Skin of body (tissue), 2 donors: ENCODE data around the gene ERBB2. TPM values are rescaled to one million over a fixed set of nuclear protein-coding genes. Genes with fewer than 3 reads are reported as not detected.
"Not testable (repeated sequence)": the region's sequence is repeated elsewhere in the genome, so short reads cannot be mapped to it uniquely, and the experiment has no call there.

Source experiments
- DNase-seq: peaks from one replicate; lab custom pipeline; 2025; lab: John Stamatoyannopoulos, UW
- total RNA-seq: library from RNA; depleted of rRNA; stranded (reverse); fragments of >200 nt; gene quantifications from one replicate; pipeline ENCODE4 v1.2.3, GENCODE V29; 2014

The ERBB2 gene
- total RNA-seq, 1 donor from 2014 or later, result 61.1 TPM

DNA sequence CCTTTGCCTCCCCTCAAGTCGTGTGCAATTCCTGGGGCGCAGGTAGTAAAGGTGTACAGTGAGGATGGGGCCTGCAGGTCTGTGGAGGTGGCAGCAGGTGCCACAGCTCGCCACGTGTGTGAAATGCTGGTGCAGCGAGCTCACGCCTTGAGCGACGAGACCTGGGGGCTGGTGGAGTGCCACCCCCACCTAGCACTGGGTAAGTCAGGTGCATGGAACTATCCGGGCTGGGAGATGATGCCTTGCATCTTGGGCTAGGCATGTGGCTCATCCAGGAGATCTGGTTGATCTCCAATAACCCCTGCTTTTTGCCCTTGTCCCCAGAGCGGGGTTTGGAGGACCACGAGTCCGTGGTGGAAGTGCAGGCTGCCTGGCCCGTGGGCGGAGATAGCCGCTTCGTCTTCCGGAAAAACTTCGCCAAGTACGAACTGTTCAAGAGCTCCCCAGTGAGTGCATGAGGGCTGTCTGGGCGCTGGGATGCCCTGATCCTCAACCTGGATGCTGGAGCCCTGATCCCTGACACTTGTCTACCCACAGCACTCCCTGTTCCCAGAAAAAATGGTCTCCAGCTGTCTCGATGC lies 43.1 kb downstream of the ERBB2 start:
- no peak for DNase-seq

DNA sequence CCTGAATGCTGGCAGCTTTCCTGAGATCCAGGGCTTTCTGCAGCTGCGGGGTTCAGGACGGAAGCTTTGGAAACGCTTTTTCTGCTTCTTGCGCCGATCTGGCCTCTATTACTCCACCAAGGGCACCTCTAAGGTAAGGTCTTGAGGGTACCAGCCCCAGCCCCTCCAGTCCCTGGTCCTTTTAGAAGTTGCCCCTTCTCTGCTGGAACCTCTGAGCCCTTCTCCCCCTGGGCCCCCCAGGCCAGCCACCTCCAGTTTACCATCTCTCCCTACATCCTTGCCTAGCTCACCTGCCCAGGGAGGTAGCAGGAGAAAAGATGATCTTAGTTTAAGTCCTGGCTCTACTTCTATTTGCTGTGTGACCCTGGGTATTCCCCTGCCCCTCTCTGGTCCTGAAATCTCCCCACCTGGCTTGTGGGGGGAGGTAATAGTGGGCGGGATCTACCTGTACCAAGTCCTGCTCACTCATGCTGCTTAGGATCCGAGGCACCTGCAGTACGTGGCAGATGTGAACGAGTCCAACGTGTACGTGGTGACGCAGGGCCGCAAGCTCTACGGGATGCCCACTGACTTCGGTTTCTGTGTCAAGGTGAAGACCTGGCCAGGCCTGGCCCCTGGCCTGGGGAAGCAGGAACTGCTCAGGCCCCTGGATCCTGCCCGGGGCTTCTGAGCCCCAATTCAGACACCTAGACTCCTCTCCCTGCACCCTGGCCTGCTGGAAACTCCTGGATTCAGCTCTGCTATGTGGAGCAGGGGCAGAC lies 44.4 kb downstream of the ERBB2 start:
- DNase-seq, result no peak

DNA sequence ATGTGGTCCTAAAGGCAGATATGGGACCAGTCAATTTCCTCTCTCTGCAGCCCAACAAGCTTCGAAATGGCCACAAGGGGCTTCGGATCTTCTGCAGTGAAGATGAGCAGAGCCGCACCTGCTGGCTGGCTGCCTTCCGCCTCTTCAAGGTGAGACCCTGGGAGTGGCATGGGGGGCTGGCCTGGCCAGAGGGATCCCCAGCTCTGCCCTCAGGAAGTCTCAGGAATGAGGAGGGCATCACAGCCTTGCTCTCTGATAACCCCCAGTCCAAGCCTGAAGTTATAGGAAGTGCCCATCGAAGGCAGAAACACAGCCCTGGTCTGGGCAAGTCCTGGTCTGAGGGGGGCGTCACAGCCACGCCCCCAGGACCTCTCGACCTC lies 45.0 kb downstream of the ERBB2 start:
- DNase-seq, result no peak

DNA sequence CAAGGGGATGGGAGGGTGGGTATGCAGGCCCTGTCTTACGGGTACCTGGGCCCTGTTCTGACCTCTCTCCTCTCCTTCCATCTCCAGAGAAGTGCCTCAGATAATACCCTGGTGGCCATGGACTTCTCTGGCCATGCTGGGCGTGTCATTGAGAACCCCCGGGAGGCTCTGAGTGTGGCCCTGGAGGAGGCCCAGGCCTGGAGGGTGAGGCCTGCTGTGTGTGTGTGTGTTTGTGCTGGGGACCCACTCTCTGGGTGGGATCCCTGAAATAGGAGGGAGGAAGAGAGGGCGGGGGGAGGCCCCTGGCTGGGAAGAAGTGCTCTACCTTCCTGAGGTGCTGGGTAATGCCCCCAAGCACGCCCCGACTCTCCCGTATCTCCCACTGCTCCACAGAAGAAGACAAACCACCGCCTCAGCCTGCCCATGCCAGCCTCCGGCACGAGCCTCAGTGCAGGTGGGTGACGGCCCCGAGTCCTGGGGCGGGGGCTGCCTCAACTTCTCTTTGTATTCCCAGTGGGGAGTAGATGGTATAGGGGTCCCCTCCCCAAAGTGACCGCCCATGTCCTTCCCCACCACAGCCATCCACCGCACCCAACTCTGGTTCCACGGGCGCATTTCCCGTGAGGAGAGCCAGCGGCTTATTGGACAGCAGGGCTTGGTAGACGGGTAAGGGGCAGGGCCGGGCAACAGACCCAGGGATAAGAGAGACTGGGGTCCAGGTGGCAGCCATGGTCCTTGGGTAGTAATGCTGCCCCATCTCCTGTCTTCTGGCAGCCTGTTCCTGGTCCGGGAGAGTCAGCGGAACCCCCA lies 45.7 kb downstream of the ERBB2 start:
- DNase-seq, result no peak

DNA sequence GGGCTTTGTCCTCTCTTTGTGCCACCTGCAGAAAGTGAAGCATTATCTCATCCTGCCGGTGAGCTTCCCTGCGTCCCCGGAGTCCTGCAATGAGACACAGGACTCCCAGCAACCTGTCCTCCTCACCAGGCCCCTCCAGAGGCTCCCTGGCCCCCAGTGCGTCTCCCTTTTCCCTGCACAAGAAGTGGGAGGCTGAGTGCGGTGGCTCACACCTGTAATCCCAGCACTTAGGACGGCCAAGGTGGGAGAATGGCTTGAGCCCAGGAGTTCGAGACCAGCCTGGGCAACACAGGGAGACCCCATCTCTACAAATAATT lies 46.2 kb downstream of the ERBB2 start:
- no peak for DNase-seq

DNA sequence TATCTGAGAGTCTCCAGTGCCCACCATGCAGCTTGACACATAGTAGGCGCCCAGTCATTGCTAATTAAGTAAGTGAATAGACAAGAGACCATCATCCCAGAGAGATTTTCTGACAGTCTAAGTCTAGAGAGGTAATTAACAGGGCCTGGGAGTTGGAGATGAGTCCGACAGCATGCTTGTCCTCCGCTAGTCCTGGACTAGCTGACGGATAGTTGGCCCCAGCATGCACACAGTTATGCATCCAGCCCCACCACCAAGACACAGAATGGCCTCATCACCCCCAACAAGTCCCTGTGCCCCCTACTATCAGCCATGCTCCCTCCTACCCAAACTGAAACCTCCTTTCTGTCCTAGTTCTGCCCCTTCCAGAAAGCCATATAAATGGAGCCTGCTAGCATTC lies 47.9 kb downstream of the ERBB2 start:
- no peak for DNase-seq

DNA sequence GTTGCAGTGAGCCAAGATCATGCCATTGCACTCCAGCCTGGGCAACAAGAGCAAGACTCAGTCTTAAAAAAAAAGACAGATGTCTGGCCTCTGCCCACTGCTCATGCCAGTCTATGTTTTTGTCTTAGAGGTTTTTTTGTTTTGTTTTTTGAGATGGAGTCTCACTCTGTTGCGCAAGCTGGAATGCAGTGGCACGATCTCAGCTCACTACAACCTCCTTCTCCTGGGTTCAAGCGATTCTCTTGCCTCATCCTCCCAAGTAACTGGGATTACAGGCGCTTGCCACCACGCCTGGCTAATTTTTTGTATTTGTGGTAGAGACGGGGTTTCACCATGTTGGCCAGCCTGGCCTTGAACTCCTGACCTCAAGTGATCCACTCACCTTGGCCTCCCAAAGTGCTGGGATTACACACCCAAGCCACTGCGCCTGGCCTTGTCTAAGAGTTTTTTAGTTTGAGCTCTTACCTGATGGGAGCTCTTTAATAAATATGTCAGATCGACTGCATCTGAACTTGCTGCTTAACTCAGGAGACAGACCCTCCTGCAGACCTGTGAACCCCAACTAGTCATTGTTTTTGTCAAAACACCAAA lies 48.7 kb downstream of the ERBB2 start:
- DNase-seq, result not testable (repeated sequence)

DNA sequence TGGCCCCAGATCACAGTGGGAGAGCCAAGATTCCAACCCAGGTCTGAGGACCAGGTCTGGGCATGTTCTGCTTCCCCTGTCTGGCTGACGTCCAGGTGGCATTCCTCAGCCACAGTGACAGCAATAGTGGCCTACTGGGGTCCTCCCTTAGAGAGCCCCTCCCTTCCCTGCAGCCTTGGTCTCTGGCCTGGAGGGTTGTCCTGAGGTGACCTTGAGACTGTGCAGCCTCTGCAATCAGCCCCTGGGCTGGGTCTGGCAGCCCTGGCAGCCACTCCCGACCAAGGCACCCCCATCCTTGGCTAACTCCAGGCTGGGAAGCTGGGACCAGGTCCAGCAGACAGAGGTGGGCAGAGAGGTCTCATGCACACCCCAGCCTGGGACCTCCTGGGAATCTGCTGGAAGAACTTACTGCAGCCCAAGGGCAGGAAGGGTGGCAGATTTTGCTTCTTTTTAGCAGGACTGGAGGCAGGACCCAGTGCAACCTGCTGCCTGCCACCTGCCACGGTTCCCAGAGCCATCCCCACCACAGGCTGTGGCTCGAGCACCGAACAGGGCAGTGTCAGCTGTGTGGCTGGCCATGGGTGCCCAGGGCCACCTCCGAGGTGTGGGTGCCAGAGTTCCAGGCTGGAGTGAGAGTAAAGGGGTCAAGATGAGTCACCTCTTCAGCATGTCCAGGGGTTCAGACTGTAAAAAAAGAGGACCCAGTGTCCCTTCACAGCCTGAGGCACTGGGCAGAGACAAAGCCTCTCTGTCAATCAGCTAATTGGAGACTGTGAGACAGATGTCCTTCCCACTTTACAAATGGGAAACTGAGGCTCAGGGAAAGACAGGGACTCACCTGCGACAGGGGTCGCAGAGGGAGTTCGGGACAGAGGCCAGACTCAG lies 50.5 kb downstream of the ERBB2 start:
- DNase-seq, result no peak

DNA sequence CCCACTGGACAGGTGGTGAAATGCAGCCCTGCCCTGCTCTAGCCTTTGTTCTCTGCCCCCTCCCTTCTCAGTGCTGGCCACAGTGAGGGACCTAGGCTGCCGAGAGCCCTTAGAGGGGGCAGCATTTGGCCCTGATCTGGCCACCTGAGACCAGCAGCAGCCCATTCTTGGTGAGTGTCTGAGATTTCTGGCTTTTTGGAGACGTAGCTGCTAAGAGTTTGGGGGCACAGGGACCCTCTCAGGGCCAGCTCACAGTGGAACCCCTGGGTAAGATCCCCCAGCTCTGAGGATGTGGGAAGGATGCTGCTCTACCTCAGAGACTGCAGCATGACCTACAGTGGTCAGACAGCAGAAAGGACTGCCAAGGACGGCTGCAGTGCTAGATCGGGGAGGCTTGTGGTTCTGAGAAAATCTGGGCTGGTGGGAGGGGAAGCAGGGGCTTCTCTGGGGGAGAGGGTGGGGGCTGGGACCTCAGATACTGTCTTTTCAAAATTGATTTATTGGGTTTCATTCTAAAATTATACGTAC lies 51.2 kb downstream of the ERBB2 start:
- DNase-seq, result no peak

DNA sequence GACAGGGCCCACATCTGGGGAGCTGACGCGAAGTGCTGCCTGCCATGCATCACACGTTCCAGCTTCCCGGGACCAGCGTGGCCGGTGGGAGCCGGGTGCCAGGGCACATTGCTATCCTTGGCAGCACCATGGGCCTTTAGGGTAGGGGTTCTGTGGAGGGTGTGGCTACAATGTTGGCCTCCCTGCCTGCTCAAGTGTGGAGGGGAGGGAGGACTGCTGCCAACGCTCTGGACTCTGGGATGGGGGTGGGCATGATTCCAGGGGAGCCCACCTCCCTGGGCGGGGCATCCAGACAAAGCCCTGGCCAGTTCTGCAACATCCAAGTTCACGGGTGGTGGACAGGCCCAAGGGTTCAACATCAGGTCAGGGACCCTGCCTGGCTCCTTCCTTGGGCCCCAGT lies 51.8 kb downstream of the ERBB2 start:
- DNase-seq, result no peak

DNA sequence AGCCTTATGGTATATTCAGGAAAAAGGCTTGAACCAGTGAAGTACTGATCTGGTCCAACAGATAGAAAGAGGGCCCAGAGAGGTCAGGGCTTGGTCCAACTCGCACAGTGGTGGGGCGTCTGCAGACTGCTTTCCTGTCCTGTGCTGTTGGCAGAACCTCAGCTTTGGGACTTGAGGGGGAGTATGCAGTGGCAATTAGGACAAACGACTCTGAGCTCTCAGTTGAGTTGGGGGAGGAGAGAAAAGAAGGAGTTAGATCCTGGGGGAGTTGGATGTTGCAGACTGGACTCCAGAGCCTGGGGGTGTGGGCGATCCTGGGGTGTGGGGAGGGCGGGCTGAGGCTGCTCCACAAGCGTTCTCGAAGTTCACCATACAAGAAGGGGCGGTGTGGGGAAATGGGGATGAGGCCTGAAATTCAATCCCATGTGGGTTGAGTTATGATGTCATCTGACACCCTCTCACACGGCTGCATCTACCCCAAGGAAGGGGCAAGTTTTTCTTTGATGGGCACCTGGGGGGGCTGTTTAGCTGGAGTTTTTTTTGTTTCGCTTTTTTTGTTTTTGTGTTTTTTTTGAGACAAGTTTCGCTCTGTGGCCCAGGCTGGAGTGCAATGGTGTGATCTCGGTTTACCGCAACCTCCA lies 52.5 kb downstream of the ERBB2 start:
- DNase-seq, result no peak

DNA sequence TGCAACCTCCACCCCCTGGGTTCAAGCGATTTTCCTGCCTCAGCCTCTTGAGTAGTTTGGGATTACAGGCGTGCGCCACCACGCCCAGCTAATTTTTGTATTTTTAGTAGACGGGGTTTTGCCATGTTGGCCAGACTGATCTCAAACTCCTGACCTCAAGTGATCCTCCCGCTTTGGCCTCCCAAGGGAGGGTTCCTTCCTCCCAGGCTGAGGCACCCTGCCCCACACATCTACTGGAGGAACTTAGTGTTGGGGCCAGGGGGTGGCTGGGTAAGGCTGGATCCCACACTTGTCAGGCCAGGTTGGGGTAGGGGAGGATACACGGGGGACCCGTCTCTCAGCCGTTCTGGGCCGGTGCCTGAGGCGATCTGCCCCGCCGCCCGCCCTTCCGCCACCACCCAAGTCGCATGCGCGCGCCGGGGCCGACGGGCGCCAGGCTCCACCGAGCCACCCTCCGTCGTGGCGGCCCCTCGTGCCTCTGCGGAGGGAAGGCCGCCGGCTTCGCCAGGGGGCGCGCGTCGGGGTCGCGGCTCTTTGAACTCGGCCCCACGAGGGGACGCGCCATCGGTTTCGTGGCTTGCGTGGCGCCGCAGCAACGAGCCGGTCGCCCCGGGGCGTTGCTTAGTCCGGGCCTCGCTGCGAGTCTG lies 53.8 kb downstream of the ERBB2 start:
- DNase-seq, result no peak

DNA sequence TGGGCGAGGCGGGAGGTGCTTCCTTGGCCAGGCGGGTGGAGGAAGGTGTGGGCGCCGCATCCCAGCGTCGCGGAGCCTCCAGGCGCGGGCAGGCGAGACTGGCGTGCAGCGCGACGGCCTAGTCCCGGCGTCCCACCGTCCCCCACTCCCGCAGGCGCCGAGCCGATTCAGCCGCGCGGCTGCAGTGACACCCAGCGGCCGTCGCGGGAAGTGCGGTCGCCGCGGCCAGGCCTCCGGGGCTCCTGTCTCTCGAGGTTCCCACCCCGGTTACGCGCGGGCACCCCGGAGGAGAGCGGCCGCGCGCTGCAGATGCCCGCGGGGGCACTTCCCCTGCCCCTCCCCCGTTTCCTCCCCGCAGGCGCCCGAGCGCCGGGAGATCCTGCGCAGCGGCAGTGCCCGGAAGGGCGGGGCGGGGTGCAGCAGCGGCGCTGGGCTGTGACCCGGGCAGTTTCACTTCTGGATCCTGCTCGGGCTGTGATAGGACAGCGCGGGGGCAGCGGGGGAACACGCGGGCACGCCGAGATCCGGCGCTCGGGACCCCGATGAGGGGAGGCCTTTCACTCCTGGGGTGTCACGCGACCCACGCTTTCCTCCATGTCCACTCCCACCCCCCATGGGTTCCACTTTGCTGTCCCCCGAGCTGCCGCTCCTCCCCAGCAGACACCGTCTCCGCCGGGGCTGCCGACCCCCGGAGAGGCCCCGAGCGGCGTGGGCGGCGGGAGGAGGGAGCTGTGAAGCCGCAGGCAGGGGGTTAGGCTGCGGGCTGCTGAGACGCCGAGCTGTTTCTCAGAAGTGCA lies 54.5 kb downstream of the ERBB2 start:
- peak; percentile 85 for DNase-seq

DNA sequence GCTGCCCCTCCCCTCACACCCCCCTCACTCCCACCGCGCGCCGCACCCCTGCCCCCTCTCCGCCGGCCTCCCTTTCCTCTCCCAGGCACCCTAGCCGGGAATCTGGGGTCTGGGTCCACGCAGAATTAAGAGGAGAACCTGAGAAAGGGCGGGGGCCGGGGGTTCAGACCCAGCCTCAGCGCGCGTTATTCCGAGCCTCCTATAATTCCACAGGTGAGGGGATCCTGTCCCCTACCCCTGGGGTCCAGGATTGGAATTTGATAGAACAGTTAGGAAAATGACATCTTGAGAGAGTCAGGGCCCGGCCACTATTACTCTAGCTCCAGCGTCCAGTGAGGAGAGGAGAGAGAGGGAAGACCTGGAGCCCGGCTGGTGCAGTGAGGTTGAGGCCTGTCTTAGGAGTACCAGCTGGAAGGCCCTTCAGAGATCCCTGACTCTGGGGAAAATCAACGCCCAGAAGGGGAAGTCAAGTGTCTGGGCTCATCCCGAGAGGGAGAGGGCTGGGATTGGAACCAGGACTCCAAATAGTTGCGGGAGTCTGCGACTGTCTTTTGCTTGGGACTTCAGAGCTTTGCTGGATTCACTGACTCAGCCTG lies 55.2 kb downstream of the ERBB2 start:
- no peak for DNase-seq

DNA sequence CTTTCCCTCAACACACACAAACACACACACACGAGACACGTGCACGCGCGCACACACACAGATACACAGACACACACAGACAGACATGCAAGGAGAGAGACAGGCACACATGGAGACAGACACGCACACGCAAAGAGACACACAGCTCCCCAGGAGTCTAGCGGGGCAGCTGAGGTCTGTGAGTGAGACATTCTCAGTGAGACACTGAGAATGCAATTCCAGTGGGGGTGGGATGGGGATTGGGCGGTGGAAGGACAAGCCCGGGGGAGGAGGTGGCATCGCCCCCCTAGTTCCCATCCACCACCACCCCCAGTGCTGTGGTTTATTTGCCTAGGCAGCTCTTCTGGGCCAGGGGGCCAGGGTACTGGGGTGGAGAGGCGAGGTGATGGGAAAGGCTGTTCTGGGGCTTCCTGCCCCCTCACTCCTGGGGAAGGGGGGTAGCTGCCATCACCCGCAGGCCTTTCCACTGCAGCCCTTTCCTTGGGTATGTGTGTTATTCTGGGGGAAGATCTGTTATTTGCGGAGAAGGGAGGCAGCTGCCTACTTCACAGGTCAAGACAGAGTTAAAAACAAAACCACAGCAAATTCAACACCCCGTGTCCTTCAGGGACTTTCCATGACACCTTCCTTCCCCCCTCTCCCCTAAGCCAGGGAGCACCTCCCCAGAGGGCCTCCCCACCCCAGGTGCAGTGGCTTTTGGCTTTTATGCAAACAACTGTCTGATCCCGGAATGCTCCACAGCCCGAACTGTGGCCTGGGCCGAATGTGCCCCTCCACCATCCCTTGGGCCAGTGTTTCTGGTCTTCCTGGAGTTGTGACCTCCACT lies 55.9 kb downstream of the ERBB2 start:
- no peak for DNase-seq

DNA sequence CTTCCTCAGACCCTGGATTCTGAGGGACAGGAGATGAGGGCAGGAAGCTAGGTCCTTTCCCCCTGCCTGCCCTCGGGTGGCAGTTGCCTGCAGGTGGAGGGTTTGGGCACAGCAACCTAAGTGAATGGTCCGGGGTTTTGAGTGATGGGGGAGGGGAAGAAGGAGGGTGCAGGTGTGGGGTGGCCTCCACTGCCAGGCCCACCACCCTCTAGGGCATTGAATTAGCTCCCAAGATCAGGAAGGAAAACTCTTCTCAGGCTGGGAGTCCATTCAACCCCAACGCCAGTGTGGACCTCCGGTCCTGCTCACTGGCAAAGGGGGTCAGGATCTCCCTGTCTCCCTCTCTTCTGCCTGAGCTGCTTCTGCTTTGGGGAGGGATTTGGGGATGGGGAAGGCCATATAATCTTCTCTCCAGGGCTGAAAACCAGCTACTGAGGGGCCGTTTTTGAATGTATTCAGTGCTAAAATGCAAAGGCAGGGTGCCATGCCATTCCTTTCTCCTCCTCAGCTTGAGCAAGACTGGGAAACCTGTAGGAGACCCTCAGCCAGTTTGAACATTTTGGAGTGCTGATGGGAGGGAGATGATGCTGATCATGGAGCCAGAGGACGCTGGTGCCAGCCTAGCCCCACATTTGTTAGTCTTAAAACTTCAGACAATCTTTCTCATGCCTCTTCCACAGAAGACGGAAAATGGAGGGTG lies 56.7 kb downstream of the ERBB2 start:
- DNase-seq, result no peak

DNA sequence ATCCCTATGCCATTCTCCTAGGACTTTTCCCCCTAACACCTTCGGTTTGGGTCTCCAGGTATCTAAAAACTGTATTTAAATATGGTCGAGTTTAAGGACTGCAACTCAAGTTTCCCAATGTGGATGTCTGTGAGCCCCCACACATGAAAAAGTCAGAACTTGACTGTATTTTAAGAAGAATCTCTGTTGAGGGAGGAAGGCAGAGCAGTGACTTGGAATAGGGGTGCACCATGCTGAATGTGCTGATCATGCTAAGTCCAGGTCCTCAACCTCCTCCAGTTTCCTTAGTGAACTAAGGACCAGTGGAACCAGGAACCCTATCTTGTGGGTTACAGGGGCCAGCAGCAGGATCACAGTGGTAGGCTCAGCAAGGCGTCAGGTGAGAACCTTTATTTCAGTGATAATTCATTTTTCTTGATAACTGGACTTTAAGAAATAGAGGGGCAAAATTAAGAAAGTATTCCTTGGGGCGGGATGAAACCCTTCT lies 57.4 kb downstream of the ERBB2 start:
- DNase-seq, result no peak
